B cell (primary cell): ENCODE data around the gene KSR2.

Experiments
- CTCF ChIP-seq: fragments of 200-600 bp; IDR thresholded peaks from one replicate; pipeline ENCODE4 v1.8.0; 2022; ENCODE audit warnings: antibody characterized with exemption, mild to moderate bottlenecking
- EZH2 ChIP-seq: IDR thresholded peaks from 2 replicates; pipeline ENCODE4 v1.6.1; 2012; ENCODE audit warnings: borderline replicate concordance, low read depth, mild to moderate bottlenecking, moderate library complexity, low read length; ENCODE audit not compliant: insufficient read depth, poor library complexity, severe bottlenecking

DNA sequence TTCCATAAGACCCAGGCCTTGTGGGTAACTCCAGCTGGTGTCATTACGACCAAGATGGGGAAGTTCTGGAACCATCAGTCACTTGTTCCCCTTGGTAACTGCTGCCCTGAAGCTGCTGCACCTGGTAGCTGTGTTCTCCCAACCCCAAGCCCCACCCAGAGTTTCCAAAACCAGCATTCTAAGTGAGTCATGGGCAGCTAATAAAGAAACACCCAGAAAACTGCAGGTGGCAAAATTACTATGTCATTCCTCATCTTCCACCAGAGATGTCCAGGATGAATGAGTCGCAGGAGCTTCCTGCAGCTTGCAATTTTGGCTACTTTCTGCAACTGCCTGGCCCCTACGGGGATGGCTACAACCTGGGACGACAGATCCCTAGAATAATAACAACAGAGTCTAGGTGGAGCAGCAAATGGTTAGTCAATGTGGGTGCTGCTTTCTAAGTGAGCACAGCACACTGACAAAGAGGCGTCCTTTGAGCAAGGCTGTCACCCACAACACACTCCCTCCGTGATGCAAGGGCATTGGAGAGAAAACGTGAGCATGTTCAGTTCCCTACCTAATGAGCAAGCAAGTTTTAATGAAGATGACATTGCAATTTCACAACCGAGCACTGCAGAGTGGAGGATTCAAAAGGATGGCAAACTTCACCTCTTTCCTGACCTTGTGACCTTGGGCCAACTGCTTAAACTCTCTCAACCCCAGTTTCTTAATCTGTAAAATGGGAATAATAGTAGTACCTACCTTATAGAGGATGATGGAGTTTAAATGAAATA is 306.0 kb downstream of the KSR2 start:
- TF ChIP-seq CTCF (no peak), EZH2 (no peak)
